AG04450 (cell line): ENCODE data around the gene MFAP1. TPM values are rescaled to one million over a fixed set of nuclear protein-coding genes. Genes with fewer than 3 reads are reported as not detected.

ENCODE experiments used
- CTCF ChIA-PET: fragments of 300-600, 350-600 bp; formaldehyde crosslinking; extraction: SDS; loops from one replicate; lab custom pipeline; 2022; ENCODE audit warnings: antibody characterized with exemption, inconsistent platforms; lab: Charles Lee
- POLR2A ChIA-PET: fragments of 350-600 bp; formaldehyde crosslinking; extraction: SDS; loops from one replicate; lab custom pipeline; 2021; ENCODE audit warnings: antibody characterized with exemption, inconsistent platforms; lab: Yijun Ruan, JAX
- DNase-seq: peaks from one replicate; pipeline ENCODE4 v3.0.0-alpha.2; 2011; ENCODE audit warnings: low read depth, low spot score
- H3K27ac ChIP-seq: one replicate; pipeline ENCODE4 v1.5.1; 2012; ENCODE audit warnings: low read depth, low read length, control low read depth
- H3K27me3 ChIP-seq: one replicate; pipeline ENCODE4 v1.6.0; 2012; ENCODE audit warnings: low read length; ENCODE audit not compliant: control insufficient read depth, insufficient read depth
- H3K4me3 ChIP-seq: 2 replicates; pipeline ENCODE4 v1.5.1; 2011; ENCODE audit warnings: mild to moderate bottlenecking, low read depth, low read length, control low read depth
- H3K9me3 ChIP-seq: 2 replicates; pipeline ENCODE4 v1.5.1; 2012; ENCODE audit warnings: low read length; ENCODE audit not compliant: control insufficient read depth, insufficient read depth
- CTCF ChIP-seq: IDR thresholded peaks from 2 replicates; pipeline ENCODE4 v1.5.1; 2011; ENCODE audit warnings: low read depth, low read length, control low read depth, inconsistent platforms
- polyA plus RNA-seq: library from polyadenylated mRNA; depleted of rRNA; stranded (reverse); fragments of >200 nt; gene quantifications from 2 replicates; pipeline ENCODE4 v1.2.3, GENCODE V29; 2011; rRNA removed
- small RNA-seq: library from RNA; depleted of rRNA; stranded (forward); fragments of <200 nt; gene quantifications from one replicate; pipeline ENCODE3, GENCODE V24; 2012; ENCODE audit warnings: low read depth; ENCODE audit not compliant: insufficient read length

Gene MFAP1
- polyA plus RNA-seq, 1 experiment: 61.9 TPM

- POLR2A ChIA-PET: no interaction called here
- Histone ChIP-seq H3K4me3 (no peak overlapping the region), H3K9me3 (no peaks in the 10 kb centered on the region), H3K27ac (no peak overlapping the region), H3K27me3 (no peaks in the 10 kb centered on the region)
- peak; percentile 91 for TF ChIP-seq CTCF
- DNase-seq: peak; percentile 49
- CTCF ChIA-PET: interaction anchor here (0.6 to 1.8 kb wide), 12 partner anchors 9 to 968 kb away, joined by 3 to 14 read pairs (median 6); no protein-coding TSS in a partner anchor
Observed at GRCh38 chr15:43769584-43770228, 54.8 kb downstream of the MFAP1 start.

GRCh38 chr15:43763819-43764446 is 60.6 kb downstream of the MFAP1 start:
- H3K9me3 ChIP-seq: no peaks in the 10 kb centered on the region
- POLR2A ChIA-PET: no interaction called here
- H3K27me3 ChIP-seq: no peaks in the 10 kb centered on the region
- DNase-seq: no peak
- no peak overlapping the region for H3K4me3 ChIP-seq
- CTCF ChIA-PET: interaction anchor here (2.6 kb wide), 1 partner anchor 13 kb away, joined by 13 read pairs; the partner anchor contains the start of gene ELL3
- TF ChIP-seq CTCF: no peak
- no peak overlapping the region for H3K27ac ChIP-seq

- POLR2A ChIA-PET: no interaction called here
- Histone ChIP-seq H3K4me3 (no peak overlapping the region), H3K27ac (peak overlapping the region; percentile 75), H3K27me3 (no peaks in the 10 kb centered on the region), H3K9me3 (no peaks in the 10 kb centered on the region)
- no peak for TF ChIP-seq CTCF
- CTCF ChIA-PET: no interaction called here
- DNase-seq: peak; percentile 62
Observed at GRCh38 chr15:43762824-43763223, 61.7 kb downstream of the MFAP1 start.

Small RNAs within 50 kb of the gene (small RNA-seq; reads per million reads assigned to genes)
- not detected for gene MIR1282
- gene RF00019: not detected

Other genes starting within 250 kb of the MFAP1 start
- gene PPIP5K1, start 234.5 kb downstream of the MFAP1 start, polyA plus RNA-seq: 19.3 and 20.6 TPM in 2 replicates
- 0.11 TPM in 1 of 2 replicates, not detected in the other for gene CKMT1B, start 230.7 kb downstream of the MFAP1 start, polyA plus RNA-seq
- gene STRC, start 205.9 kb downstream of the MFAP1 start, polyA plus RNA-seq: not detected in 2 replicates
- gene CATSPER2, start 175.8 kb downstream of the MFAP1 start, polyA plus RNA-seq: 0.87 and 0.96 TPM in 2 replicates
- gene CKMT1A, start 130.8 kb downstream of the MFAP1 start, polyA plus RNA-seq: not detected in 2 replicates
- 308 and 326 TPM in 2 replicates for gene PDIA3, start 78.3 kb downstream of the MFAP1 start, polyA plus RNA-seq
- gene ELL3, start 47.7 kb downstream of the MFAP1 start, polyA plus RNA-seq: 2.3 and 2.4 TPM in 2 replicates
- gene SERF2, start 32.4 kb downstream of the MFAP1 start, polyA plus RNA-seq: 608 and 874 TPM in 2 replicates
- gene SERINC4, start 24.5 kb downstream of the MFAP1 start, polyA plus RNA-seq: 0.05 TPM in 1 of 2 replicates, not detected in the other
- 6.4 and 10.7 TPM in 2 replicates for gene HYPK, start 24.1 kb downstream of the MFAP1 start, polyA plus RNA-seq
- gene WDR76, start 2.3 kb upstream of the MFAP1 start, polyA plus RNA-seq: 4.6 and 6.7 TPM in 2 replicates